ENCODE results near the gene DNAJC1. TPM values are rescaled to one million over a fixed set of nuclear protein-coding genes. Genes with fewer than 3 reads are reported as not detected.
"Not testable (repeated sequence)": the region's sequence is repeated elsewhere in the genome, so short reads cannot be mapped to it uniquely, and the experiment has no call there.

DNAJC1 gene
- total RNA-seq, 2 experiments from 2014 or later = 22.3 to 23.0 TPM

GRCh38 chr10:22022257-22023032 lies 18.9 kb upstream of the DNAJC1 start:
- Mint-ChIP-seq H3K4me1 (peaks cover 9% of the 10 kb centered on the region), H3K36me3 (no peaks in the 10 kb centered on the region), H3K9me3 (peaks cover 5% of the 10 kb centered on the region), H3K27me3 (peaks cover 6% of the 10 kb centered on the region), H3K4me3 (peak overlapping the region; percentile 72), H3K27ac (peak overlapping the region; percentile 84)
- peak; percentile 82 for ATAC-seq (ENCODE audit: low read depth)
- DNase-seq = peak; percentile 33
- POLR2A ChIA-PET = no interaction called here

DNA sequence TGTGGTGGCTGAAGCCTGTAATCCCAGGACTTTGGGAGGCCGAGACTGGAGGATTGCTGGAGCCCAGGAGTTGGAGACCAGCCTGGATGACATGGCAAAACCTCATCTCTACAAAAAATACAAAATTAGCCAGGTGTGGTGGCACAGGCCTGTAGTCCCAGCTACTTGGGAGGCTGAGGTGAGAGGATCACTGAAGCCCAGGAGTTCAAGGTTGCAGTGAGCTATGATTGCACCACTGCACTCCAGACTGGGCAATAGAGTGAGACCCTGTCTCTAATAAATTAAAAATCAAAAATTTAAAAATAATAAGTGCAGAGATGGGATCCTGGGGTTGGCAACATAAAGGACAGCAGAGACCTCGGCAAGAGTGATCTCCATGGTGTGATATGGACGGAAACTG lies 17.6 kb upstream of the DNAJC1 start:
- DNase-seq; H3K36me3 Mint-ChIP-seq; H3K4me1 Mint-ChIP-seq; POLR2A ChIA-PET; H3K9me3 Mint-ChIP-seq; H3K27ac Mint-ChIP-seq; H3K4me3 Mint-ChIP-seq; ATAC-seq (ENCODE audit: low read depth): not testable (repeated sequence)
- peaks cover 10% of the 10 kb centered on the region for H3K27me3 Mint-ChIP-seq

DNA sequence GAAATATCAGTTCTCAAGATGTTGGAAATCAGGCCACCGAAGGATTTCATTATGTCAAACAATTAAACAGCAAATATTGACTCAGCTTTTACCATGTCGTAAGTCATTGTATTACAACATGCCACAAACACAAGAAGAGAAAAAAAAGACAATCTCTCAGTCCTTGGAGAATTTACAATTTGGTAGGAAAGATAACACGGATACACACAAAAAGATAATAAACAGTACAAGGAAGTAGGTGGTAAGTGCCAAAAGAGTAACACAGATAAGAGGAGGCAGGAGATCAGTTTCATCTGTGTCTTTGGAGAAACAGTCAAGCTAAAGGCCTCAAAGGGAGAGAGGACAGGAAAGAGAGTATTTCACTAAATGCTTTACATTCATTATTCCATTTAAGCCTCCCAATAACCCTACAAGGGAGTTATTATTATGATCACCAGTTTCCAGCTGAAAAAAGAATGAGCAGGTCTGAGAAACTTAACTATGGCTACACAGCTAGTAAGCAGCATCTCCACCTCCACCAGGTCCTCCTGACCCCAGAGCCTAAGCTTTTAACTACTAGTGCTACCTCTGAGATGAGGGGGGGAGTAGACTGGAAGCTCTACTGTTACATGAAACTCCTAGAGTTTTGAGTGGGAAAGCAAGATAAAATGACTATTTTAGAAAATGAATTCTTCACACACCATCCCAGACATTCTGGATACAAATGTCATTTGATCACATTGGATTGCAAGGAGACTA lies 13.9 kb upstream of the DNAJC1 start:
- ATAC-seq (ENCODE audit: low read depth) = no peak
- H3K27me3 Mint-ChIP-seq = peaks cover 10% of the 10 kb centered on the region
- peaks cover 3% of the 10 kb centered on the region for H3K9me3 Mint-ChIP-seq
- POLR2A ChIA-PET = no interaction called here
- no peak overlapping the region for H3K27ac Mint-ChIP-seq
- DNase-seq = no peak
- H3K4me3 Mint-ChIP-seq = no peak overlapping the region
- H3K4me1 Mint-ChIP-seq = peaks cover 3% of the 10 kb centered on the region
- no peaks in the 10 kb centered on the region for H3K36me3 Mint-ChIP-seq

GRCh38 chr10:22016046-22016705 lies 12.6 kb upstream of the DNAJC1 start:
- H3K4me3 Mint-ChIP-seq = no peak overlapping the region
- POLR2A ChIA-PET = no interaction called here
- H3K36me3 Mint-ChIP-seq = no peaks in the 10 kb centered on the region
- peaks cover 10% of the 10 kb centered on the region for H3K27me3 Mint-ChIP-seq
- no peaks in the 10 kb centered on the region for H3K4me1 Mint-ChIP-seq
- no peak overlapping the region for H3K27ac Mint-ChIP-seq
- ATAC-seq (ENCODE audit: low read depth) (no peak), DNase-seq (no peak)
- H3K9me3 Mint-ChIP-seq = peaks cover 3% of the 10 kb centered on the region

GRCh38 chr10:22010973-22011408 lies 7.5 kb upstream of the DNAJC1 start:
- H3K27me3 Mint-ChIP-seq = peaks cover 12% of the 10 kb centered on the region
- H3K36me3 Mint-ChIP-seq = no peaks in the 10 kb centered on the region
- DNase-seq = no peak
- H3K9me3 Mint-ChIP-seq = peaks cover 2% of the 10 kb centered on the region
- no peak overlapping the region for H3K27ac Mint-ChIP-seq
- no peak overlapping the region for H3K4me3 Mint-ChIP-seq
- no peaks in the 10 kb centered on the region for H3K4me1 Mint-ChIP-seq
- POLR2A ChIA-PET = no interaction called here
- ATAC-seq (ENCODE audit: low read depth) = no peak

DNA sequence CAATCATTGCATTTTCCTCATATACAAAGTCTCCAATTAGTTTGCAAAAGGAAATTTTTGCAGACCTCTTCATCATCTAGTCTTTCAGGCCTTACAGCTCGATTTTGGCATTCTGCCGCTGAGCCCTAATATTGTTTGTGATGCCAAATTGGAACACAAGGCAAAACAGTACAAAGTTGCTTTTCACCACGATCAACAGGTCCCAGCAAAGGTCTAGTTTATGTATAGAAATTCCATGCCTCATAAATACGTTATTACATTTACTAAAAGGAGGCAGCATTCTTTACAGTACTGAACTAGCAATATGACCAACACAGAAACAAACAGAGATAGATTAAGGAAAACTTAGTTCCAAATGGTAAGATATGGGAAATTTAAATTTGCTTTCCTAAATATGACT lies 7.0 kb upstream of the DNAJC1 start:
- Mint-ChIP-seq H3K9me3 (peaks cover 2% of the 10 kb centered on the region), H3K36me3 (no peaks in the 10 kb centered on the region), H3K4me3 (no peak overlapping the region), H3K27ac (no peak overlapping the region), H3K27me3 (peaks cover 16% of the 10 kb centered on the region), H3K4me1 (peaks cover 3% of the 10 kb centered on the region)
- POLR2A ChIA-PET = no interaction called here
- ATAC-seq (ENCODE audit: low read depth) = no peak
- DNase-seq = no peak

DNA sequence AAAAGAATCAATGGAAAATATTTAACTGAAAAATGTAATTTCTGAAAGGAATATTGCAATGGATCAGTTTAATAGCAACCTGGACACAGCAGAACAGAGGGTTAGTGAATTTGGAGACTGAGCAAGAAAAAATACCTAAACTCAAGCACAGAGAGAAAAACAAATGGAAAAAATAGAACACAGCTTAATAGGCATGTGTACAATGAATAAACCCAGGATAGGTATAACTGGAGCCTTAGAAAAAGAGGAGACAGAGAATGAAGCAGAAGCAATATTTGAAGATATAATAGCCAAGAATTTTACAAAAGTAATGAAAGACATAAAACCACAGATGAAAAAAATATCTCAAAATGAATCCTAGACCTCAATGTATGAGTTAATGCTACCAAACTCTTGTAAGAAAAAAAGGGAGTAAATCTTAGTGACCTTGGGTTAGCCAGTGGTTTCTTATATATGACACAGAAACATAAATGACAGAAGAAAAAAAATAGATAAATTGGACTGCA lies 2.9 kb upstream of the DNAJC1 start:
- no peak overlapping the region for H3K27ac Mint-ChIP-seq
- H3K4me3 Mint-ChIP-seq = no peak overlapping the region
- DNase-seq = no peak
- no peak for ATAC-seq (ENCODE audit: low read depth)
- peaks cover 18% of the 10 kb centered on the region for H3K4me1 Mint-ChIP-seq
- H3K36me3 Mint-ChIP-seq = no peaks in the 10 kb centered on the region
- peaks cover 2% of the 10 kb centered on the region for H3K9me3 Mint-ChIP-seq
- POLR2A ChIA-PET = no interaction called here
- H3K27me3 Mint-ChIP-seq = peaks cover 16% of the 10 kb centered on the region

GRCh38 chr10:22005763-22006162 lies 2.2 kb upstream of the DNAJC1 start:
- H3K4me3 Mint-ChIP-seq = no peak overlapping the region
- POLR2A ChIA-PET = interaction anchor here (0.7 kb wide), 1 partner anchor 100 kb away, joined by 3 read pairs; no protein-coding TSS in a partner anchor
- H3K9me3 Mint-ChIP-seq = peaks cover 2% of the 10 kb centered on the region
- DNase-seq (no peak), ATAC-seq (ENCODE audit: low read depth) (no peak)
- H3K36me3 Mint-ChIP-seq = no peaks in the 10 kb centered on the region
- H3K27ac Mint-ChIP-seq = no peak overlapping the region
- H3K27me3 Mint-ChIP-seq = peaks cover 16% of the 10 kb centered on the region
- peaks cover 21% of the 10 kb centered on the region for H3K4me1 Mint-ChIP-seq

- Mint-ChIP-seq H3K36me3 (peaks cover 5% of the 10 kb centered on the region), H3K27ac (peak overlapping the region; percentile 68), H3K9me3 (peaks cover 2% of the 10 kb centered on the region), H3K4me3 (peak overlapping the region; percentile 98), H3K27me3 (peaks cover 12% of the 10 kb centered on the region), H3K4me1 (peaks cover 27% of the 10 kb centered on the region)
- DNase-seq (no peak), ATAC-seq (ENCODE audit: low read depth) (no peak)
- POLR2A ChIA-PET = interaction anchor here (0.8 to 2.6 kb wide), 7 partner anchors 13 to 678 kb away, joined by 3 to 14 read pairs (median 4); partner anchors contain the start of gene COMMD3
These were observed 393 bp upstream of the DNAJC1 start for GRCh38 chr10:22003964-22004281.

DNA sequence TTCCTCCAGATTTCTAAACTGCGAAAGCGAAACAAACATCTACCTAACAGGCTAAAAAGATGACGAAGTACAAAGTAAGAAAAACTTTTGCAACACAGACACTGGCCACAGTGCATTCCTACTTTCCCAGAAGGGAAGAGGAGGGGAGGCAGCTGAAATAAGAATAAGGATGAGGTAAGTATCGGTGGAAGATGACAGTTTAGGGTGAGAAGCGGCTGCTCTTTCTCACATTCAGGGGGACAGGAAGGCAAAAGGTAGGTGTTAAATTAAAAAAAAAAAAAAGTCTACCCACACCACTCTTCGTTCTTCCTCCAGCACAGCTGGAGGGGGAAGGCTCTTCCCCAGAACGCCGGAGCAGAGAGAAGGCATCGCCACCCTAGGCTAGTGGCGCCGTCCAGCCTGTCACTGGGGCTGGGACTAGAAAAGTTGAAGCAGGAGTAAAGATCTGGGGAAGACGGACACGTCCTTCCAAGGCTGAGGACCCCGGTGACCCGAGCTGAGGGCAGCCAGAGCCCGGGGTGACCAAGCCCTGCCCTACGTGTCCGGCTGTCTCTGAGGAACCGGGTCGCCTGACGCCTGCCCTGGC lies 846 bp downstream of the DNAJC1 start:
- ATAC-seq (ENCODE audit: low read depth) (peak; percentile 11), DNase-seq (no peak)
- Mint-ChIP-seq H3K4me1 (peaks cover 27% of the 10 kb centered on the region), H3K4me3 (peak overlapping the region; percentile 98), H3K27ac (peak overlapping the region; percentile 97), H3K9me3 (peaks cover 2% of the 10 kb centered on the region), H3K36me3 (peaks cover 5% of the 10 kb centered on the region), H3K27me3 (peaks cover 12% of the 10 kb centered on the region)
- POLR2A ChIA-PET = interaction anchor here (0.6 to 2.6 kb wide), 12 partner anchors 9 to 1324 kb away, joined by 3 to 14 read pairs (median 4); partner anchors contain the start of gene COMMD3

DNA sequence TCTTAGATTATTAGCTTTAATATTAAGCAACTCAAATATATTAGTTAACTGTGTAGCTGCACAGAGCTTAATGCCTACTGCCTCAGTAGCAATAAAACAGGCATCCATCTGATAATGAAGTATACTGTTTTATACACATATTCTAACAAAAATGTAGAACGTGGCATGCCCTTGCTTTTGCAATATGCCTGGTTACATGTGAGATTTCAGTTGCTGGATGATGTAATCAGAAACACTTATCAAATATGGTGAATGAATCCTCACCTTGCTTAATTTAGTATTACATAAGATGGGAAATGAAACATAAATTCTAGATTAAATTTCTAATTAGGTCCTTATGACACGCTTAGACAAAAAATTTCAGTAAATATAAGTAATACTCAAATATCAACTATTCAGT lies 8.0 kb downstream of the DNAJC1 start:
- DNase-seq = no peak
- Mint-ChIP-seq H3K27me3 (no peaks in the 10 kb centered on the region), H3K9me3 (no peaks in the 10 kb centered on the region), H3K36me3 (peaks cover 5% of the 10 kb centered on the region), H3K4me1 (peaks cover 8% of the 10 kb centered on the region), H3K27ac (no peak overlapping the region), H3K4me3 (no peak overlapping the region)
- no peak for ATAC-seq (ENCODE audit: low read depth)
- POLR2A ChIA-PET = no interaction called here

GRCh38 chr10:21993360-21994001 lies 10.0 kb downstream of the DNAJC1 start:
- POLR2A ChIA-PET = interaction anchor here (1.5 kb wide), 1 partner anchor 10 kb away, joined by 7 read pairs; the partner anchor contains the start of gene DNAJC1
- peaks cover 4% of the 10 kb centered on the region for H3K4me1 Mint-ChIP-seq
- H3K27me3 Mint-ChIP-seq = no peaks in the 10 kb centered on the region
- H3K9me3 Mint-ChIP-seq = no peaks in the 10 kb centered on the region
- no peak overlapping the region for H3K4me3 Mint-ChIP-seq
- DNase-seq (no peak), ATAC-seq (ENCODE audit: low read depth) (no peak)
- H3K36me3 Mint-ChIP-seq = no peaks in the 10 kb centered on the region
- no peak overlapping the region for H3K27ac Mint-ChIP-seq
